Measurements from ENCODE around the gene WDPCP.
"Not testable (repeated sequence)": the region's sequence is repeated elsewhere in the genome, so short reads cannot be mapped to it uniquely, and the experiment has no call there.

Gene WDPCP

DNA sequence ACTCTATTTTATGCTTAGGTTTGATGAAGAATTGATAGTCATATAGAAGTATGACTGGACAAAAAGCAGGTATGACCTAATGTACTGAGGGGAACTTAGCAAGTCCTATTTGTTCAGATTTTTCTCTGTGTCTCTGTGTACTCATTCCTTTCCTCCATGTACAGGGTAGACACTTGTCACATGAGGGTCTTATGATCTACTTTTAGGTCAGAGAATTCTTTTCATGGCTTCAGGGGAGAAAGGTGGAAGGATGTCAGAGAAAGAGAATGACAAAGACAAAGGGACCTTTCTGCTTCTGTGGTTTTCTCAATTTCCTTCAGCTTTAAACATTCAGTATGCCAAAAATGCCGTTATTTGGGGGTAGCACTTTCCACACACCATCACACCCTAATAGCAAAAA, 181.6 kb downstream of the WDPCP start:
- Mint-ChIP-seq H3K27me3 (no peaks in the 10 kb centered on the region), H3K36me3 (peaks cover 20% of the 10 kb centered on the region), H3K9me3 (no peaks in the 10 kb centered on the region), H3K27ac (peak overlapping the region; percentile 27), H3K4me3 (no peak overlapping the region), H3K4me1 (no peaks in the 10 kb centered on the region)

- H3K9me3 Mint-ChIP-seq, result no peaks in the 10 kb centered on the region
- no peaks in the 10 kb centered on the region for H3K4me1 Mint-ChIP-seq
- no peaks in the 10 kb centered on the region for H3K27me3 Mint-ChIP-seq
- H3K4me3 Mint-ChIP-seq, result no peak overlapping the region
- H3K36me3 Mint-ChIP-seq, result peaks cover 27% of the 10 kb centered on the region
- H3K27ac Mint-ChIP-seq, result no peak overlapping the region
These were observed 184.5 kb downstream of the WDPCP start for GRCh38 chr2:63403820-63404219.

GRCh38 chr2:63402889-63403288, 185.4 kb downstream of the WDPCP start:
- H3K36me3 Mint-ChIP-seq, result peaks cover 27% of the 10 kb centered on the region
- H3K9me3 Mint-ChIP-seq, H3K27ac Mint-ChIP-seq, H3K4me1 Mint-ChIP-seq, H3K4me3 Mint-ChIP-seq, H3K27me3 Mint-ChIP-seq: not testable (repeated sequence)

DNA sequence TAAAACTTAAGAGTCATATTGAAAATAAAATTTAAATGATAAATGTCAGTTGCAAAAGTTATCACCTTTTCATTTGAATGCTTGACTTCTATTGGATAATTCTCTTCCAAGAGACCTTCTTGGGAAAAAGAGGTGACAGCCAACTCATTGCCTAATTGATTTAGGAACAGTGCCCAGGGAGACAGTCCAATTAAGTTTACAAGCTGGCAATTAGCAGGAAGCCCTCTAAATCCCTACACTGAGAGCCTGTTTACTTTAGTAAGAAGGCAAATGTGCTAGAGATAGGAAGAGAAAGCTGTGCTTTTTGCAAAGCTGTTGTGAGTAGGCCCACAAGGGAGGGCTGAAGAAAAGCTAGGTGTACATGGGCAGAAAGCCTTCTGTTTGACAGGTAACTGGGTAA, 189.1 kb downstream of the WDPCP start:
- Mint-ChIP-seq H3K27ac (no peak overlapping the region), H3K27me3 (no peaks in the 10 kb centered on the region), H3K4me1 (no peaks in the 10 kb centered on the region), H3K4me3 (no peak overlapping the region), H3K36me3 (peaks cover 29% of the 10 kb centered on the region), H3K9me3 (no peaks in the 10 kb centered on the region)

DNA sequence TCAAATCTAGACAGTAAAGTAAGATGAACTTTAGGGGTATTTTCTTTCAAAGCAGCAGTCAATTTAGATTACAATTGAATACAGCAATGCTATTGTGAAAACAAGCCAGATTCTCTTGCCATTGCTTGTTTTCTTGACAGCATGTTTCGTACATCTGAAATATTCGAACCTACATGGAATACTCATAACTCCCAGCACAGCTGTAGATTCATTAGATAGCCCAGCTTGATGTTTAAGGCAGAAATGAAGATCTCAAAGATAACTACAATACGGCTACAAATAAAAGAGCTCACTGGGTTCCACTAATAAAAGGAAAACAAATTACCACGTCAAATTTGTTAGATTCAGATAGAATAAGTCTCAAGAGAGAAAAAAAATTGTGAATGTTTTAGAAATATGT, 208.8 kb downstream of the WDPCP start:
- no peaks in the 10 kb centered on the region for H3K9me3 Mint-ChIP-seq
- H3K4me3 Mint-ChIP-seq, result no peak overlapping the region
- H3K27ac Mint-ChIP-seq, result no peak overlapping the region
- no peaks in the 10 kb centered on the region for H3K27me3 Mint-ChIP-seq
- peaks cover 27% of the 10 kb centered on the region for H3K36me3 Mint-ChIP-seq
- H3K4me1 Mint-ChIP-seq, result no peaks in the 10 kb centered on the region

DNA sequence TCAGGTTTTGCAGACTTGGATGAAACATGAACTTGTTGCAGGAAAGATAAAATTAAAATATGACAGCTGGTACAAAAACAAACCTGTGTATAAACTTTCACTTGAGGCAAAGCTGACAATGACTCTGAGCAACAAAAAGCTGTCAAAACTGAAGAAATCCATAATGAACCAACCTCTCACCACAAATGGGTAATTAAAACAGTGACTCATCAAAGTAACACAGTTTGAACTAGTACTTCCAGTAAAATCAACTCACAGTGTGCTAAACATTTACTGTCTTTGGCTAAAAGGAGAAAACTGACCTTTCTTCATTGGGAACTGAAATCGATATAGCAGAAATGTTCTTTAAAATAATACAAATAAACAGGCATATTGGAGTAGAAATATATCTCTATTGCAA, 209.7 kb downstream of the WDPCP start:
- Mint-ChIP-seq H3K9me3 (peaks cover 5% of the 10 kb centered on the region), H3K27ac (no peak overlapping the region), H3K36me3 (peaks cover 32% of the 10 kb centered on the region), H3K27me3 (no peaks in the 10 kb centered on the region), H3K4me1 (no peaks in the 10 kb centered on the region), H3K4me3 (no peak overlapping the region)

- Mint-ChIP-seq H3K4me1 (no peaks in the 10 kb centered on the region), H3K27me3 (no peaks in the 10 kb centered on the region)
These were observed 213.9 kb downstream of the WDPCP start for GRCh38 chr2:63374341-63374740.

DNA sequence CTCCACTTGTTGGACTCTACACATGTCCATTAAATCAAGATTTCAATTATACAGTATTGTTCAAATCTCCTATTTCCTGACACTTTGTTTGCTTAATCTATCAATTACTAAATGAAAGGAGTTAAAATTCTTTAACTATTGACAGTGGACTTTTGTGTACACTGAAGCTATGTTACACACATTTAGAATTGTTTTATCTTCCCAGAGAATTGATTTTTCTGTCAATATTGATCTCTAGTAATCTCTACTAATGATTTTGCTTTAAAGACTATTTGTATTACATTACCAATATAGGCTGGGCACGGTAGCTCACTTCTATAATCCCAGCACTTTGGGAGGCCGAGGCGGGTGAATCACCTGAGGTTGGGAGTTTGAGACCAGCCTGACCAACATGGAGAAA, 215.7 kb downstream of the WDPCP start:
- Mint-ChIP-seq H3K27ac (no peak overlapping the region), H3K4me3 (no peak overlapping the region), H3K27me3 (no peaks in the 10 kb centered on the region), H3K36me3 (peaks cover 34% of the 10 kb centered on the region), H3K9me3 (peaks cover 23% of the 10 kb centered on the region), H3K4me1 (no peaks in the 10 kb centered on the region)

More at GRCh38 chr2:63374341-63374740, 213.9 kb downstream of the WDPCP start:
- Mint-ChIP-seq H3K27ac (no peak overlapping the region), H3K9me3 (peaks cover 23% of the 10 kb centered on the region), H3K4me3 (no peak overlapping the region), H3K36me3 (peaks cover 38% of the 10 kb centered on the region)

DNA sequence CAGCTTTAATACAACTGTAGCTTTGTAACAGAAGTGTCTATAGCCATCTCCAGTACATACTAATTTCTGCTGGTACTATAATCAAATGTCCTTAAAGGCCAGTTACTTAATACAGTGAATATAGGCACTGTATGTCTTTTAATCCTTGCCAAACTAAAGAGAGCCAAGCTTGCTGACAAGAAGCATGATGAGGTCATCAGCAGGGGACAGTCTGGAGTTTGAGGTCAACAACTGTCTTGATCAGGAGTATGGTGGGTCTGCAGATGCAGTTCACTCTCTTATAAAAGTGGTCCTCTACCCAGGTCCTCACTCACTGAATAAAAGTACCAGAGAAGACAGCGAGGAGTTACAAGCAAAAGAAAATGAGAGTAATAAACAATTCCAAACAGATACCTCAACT, 219.1 kb downstream of the WDPCP start:
- Mint-ChIP-seq H3K4me3 (no peak overlapping the region), H3K27me3 (no peaks in the 10 kb centered on the region), H3K9me3 (peaks cover 27% of the 10 kb centered on the region), H3K4me1 (no peaks in the 10 kb centered on the region), H3K27ac (no peak overlapping the region), H3K36me3 (peaks cover 32% of the 10 kb centered on the region)

DNA sequence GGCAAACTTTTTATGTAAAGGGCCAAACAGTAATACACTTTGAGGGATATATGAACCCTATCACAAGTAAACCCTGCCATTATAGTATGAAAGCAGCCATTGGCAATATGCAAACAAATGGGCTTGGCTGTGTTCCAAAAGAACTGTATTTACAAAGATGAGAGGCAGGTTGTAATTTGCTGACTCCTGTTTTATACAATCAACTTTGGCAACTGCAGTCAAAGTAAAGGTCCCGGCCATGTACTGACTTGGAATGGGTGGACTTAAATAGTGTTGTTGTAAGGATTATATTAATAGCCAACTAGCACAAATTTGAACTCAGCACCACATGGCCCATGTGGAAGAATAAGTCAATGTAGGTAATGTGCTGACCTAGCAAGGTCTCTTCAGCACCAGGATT, 223.4 kb downstream of the WDPCP start:
- no peak overlapping the region for H3K4me3 Mint-ChIP-seq
- peaks cover 11% of the 10 kb centered on the region for H3K36me3 Mint-ChIP-seq
- H3K9me3 Mint-ChIP-seq, result peaks cover 4% of the 10 kb centered on the region
- no peaks in the 10 kb centered on the region for H3K4me1 Mint-ChIP-seq
- H3K27me3 Mint-ChIP-seq, result no peaks in the 10 kb centered on the region
- H3K27ac Mint-ChIP-seq, result no peak overlapping the region

GRCh38 chr2:63357722-63358121, 230.6 kb downstream of the WDPCP start:
- H3K27ac Mint-ChIP-seq, H3K4me1 Mint-ChIP-seq, H3K4me3 Mint-ChIP-seq, H3K27me3 Mint-ChIP-seq: not testable (repeated sequence)
- peaks cover 24% of the 10 kb centered on the region for H3K9me3 Mint-ChIP-seq
- peaks cover 38% of the 10 kb centered on the region for H3K36me3 Mint-ChIP-seq

GRCh38 chr2:63347361-63347760, 240.9 kb downstream of the WDPCP start:
- Mint-ChIP-seq H3K9me3 (peaks cover 20% of the 10 kb centered on the region), H3K27me3 (no peaks in the 10 kb centered on the region), H3K4me3 (no peak overlapping the region), H3K36me3 (peaks cover 36% of the 10 kb centered on the region), H3K4me1 (no peaks in the 10 kb centered on the region), H3K27ac (no peak overlapping the region)

DNA sequence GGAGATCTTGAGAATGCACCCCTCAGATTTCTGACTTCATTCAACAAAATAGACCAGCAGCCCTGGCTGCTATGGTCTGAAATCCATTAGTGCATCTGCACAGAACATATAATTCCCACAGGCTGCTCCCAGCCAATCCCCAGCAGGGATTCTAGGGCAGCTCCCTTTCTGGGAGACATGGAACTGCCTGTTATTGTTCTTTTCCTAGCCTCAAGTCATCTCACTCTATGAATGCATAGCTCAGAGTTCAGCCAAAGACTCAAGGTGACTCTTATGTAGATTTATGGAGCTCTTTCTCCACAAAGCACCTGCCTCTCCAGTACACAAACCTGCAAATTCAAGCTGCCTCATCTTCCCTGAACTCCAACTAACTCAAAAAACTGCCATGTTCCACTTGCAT, 241.9 kb downstream of the WDPCP start:
- peaks cover 19% of the 10 kb centered on the region for H3K9me3 Mint-ChIP-seq
- H3K4me3 Mint-ChIP-seq, result no peak overlapping the region
- H3K4me1 Mint-ChIP-seq, result no peaks in the 10 kb centered on the region

DNA sequence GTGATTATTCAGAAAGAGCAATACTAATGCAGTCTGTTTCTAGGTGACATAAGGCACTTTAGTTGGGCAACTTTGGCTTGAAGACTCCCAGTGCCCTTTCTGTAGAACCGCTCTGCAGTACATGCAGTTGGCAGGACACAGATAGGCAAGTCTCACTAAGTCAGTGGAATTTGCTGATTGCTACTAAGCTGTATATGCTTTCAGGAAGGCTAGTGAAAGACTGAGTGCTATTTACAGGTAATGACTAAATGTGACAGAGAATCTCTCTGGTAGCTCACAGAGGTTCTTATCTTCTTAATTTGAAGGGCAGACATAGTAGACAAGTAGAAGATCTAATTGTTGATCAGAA, 243.0 kb downstream of the WDPCP start:
- H3K36me3 Mint-ChIP-seq, result peaks cover 25% of the 10 kb centered on the region
- no peak overlapping the region for H3K27ac Mint-ChIP-seq
- H3K9me3 Mint-ChIP-seq, result peaks cover 20% of the 10 kb centered on the region
- H3K4me3 Mint-ChIP-seq, result no peak overlapping the region
- H3K27me3 Mint-ChIP-seq, result no peaks in the 10 kb centered on the region
- no peaks in the 10 kb centered on the region for H3K4me1 Mint-ChIP-seq

More for the DNA sequence above, 241.9 kb downstream of the WDPCP start:
- Mint-ChIP-seq H3K36me3 (peaks cover 30% of the 10 kb centered on the region), H3K27ac (no peak overlapping the region), H3K27me3 (no peaks in the 10 kb centered on the region)

DNA sequence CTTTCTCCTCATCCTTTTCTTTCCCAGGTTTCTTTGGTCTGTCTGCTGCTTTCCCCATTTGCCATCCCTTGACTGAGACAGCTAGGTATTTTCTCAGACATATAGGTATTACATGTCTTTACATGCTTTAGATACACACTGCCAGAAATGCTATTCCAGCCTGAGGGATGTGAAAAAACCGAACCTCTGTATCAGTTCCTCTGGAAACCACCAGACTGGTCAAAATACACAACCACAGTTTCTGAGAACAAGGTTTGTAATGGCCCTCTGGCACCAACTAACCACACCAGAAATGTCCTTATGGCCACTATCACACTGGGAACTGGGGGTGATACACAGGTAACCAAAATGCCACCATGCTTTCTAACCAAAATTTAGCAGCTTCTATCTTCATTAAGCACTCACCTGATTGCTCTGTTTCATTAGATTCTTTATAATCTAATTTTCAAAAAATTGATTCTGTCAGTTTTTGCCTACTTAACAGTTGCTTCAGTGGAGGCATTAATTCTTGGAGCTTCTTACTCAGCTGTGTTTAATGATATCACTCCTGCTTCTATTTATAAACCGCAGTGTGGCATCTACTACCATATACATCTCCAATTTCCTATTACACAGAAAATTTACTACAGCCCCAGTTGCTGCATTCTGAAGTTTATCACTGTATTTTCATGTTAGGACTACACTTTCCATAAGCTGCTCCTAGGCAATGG, 243.5 kb downstream of the WDPCP start:
- H3K27me3 Mint-ChIP-seq, result no peaks in the 10 kb centered on the region
- no peak overlapping the region for H3K27ac Mint-ChIP-seq
- peaks cover 25% of the 10 kb centered on the region for H3K36me3 Mint-ChIP-seq
- peaks cover 25% of the 10 kb centered on the region for H3K9me3 Mint-ChIP-seq
- H3K4me1 Mint-ChIP-seq, result no peaks in the 10 kb centered on the region
- H3K4me3 Mint-ChIP-seq, result no peak overlapping the region

GRCh38 chr2:63343397-63344109, 244.7 kb downstream of the WDPCP start:
- Mint-ChIP-seq H3K9me3 (peaks cover 29% of the 10 kb centered on the region), H3K27ac (no peak overlapping the region), H3K4me3 (no peak overlapping the region), H3K36me3 (peaks cover 25% of the 10 kb centered on the region), H3K27me3 (no peaks in the 10 kb centered on the region), H3K4me1 (no peaks in the 10 kb centered on the region)
